ENCODE measurements around the gene TECPR2. TPM values are rescaled to one million over a fixed set of nuclear protein-coding genes. Genes with fewer than 3 reads are reported as not detected.
"Not testable (repeated sequence)": the region's sequence is repeated elsewhere in the genome, so short reads cannot be mapped to it uniquely, and the experiment has no call there.

The TECPR2 gene
- polyA plus RNA-seq, 10 donors = 10.3 to 14.1 (median 13.2) TPM

- peak; percentile 93 to 96 (median 95) for DNase-seq
Observed at GRCh38 chr14:102509746-102510615, 147.2 kb downstream of the TECPR2 start, which contains the start of gene ANKRD9. TSS of gene ANKRD9 (minus strand) at chr14:102509776. CDS start at chr14:102507889, 1,887 bp downstream.

- DNase-seq = peak in 1 of 3 donors; percentile 57
Observed at GRCh38 chr14:102510616-102511520, 148.1 kb downstream of the TECPR2 start.

DNA sequence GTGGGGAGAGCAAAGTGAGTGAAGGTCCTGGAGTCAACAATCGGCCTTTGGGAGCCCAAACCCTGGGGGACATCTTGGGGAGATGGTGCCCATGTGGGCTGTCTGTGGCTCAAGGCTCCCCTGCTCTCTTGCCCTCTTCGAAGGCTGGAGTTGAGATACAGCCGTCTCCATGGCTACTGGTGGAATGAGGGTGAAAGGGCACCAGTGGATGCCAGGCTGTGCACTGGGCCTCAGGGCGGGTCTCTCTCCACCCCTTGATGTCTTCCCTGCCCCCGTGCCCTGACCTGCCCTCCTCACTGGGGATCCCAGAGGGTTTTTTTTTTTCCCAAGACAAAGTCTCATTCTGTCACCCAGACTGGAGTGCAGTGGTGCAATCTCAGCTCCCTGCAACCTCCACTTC is 148.8 kb downstream of the TECPR2 start:
- DNase-seq = no peak

- no peak for DNase-seq
Observed at GRCh38 chr14:102512793-102513300, 150.1 kb downstream of the TECPR2 start.

DNA sequence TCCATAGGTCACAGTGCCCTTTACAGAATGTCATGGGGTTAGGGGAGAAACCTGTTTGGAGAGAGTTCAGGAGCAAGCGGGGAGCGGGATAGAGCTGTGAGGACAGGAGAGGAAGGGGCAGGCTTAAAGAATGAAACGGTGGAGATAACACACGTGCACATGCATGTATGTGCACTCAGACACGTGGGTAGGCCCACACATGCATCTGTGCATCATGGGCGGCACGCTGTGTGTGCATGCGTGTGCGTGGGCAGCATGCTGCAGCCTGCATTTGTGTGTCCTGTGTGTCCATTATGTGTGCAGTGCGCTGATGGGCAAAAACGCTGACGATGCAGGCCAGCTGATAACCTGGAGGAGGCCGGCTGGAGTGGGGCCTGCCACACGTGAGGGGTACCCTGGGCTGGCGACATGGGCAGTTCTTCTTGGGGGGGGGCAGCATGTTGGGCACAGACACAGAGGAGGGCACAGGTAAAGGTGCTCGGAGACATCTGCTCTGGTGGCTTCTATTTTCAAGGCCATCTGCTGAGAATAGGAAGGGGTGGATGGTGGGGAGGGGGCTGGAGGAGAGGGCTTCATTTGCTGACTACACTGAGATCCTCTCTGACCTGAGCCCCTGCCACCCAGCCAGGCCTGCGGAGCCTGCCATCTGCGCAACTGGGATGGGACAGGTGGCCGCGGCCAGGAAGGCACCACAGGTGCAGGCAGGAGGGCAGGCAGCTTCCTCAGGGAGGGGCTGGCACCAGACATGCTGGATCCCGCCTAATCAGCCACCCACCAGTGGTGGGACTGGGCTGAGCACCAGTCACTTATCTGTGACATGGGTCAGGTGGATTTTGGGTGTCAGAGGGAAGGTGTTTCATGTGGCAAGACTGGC is 151.4 kb downstream of the TECPR2 start:
- DNase-seq = no peak

DNA sequence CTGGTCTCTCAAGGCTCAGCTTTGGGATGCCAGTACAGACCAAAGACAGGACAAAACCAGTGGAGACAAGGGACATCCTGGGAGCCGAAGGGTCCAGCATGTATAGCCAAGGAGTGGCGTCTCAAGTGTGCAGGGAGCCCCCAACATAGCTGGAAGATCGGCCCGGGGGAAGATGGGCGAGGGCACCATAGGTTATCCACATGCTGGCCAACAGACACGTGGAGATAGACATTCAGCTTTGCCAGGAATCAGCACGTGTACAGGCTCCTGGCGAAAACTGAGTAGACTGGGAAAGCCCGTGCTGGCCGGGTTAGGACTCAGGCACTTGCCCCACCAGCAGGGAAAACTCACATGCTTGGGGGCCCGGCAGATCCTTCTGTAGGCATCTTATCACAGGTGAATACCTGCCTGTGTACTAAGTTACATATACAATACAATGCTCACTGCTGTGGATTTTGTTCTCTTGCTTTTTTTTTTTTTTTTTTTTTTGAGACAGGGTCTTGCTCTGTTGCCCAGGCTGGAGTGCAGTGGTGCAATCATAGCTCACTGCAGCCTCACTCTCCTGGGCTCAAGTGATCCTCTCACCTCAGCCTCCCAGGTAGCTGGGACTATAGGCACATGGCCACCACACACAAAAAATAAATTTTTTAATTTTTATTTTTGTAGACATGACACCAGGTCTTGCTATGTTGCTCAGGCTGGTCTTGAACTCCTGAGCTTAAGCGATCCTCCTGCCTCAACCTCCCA is 152.4 kb downstream of the TECPR2 start:
- DNase-seq = no peak

DNA sequence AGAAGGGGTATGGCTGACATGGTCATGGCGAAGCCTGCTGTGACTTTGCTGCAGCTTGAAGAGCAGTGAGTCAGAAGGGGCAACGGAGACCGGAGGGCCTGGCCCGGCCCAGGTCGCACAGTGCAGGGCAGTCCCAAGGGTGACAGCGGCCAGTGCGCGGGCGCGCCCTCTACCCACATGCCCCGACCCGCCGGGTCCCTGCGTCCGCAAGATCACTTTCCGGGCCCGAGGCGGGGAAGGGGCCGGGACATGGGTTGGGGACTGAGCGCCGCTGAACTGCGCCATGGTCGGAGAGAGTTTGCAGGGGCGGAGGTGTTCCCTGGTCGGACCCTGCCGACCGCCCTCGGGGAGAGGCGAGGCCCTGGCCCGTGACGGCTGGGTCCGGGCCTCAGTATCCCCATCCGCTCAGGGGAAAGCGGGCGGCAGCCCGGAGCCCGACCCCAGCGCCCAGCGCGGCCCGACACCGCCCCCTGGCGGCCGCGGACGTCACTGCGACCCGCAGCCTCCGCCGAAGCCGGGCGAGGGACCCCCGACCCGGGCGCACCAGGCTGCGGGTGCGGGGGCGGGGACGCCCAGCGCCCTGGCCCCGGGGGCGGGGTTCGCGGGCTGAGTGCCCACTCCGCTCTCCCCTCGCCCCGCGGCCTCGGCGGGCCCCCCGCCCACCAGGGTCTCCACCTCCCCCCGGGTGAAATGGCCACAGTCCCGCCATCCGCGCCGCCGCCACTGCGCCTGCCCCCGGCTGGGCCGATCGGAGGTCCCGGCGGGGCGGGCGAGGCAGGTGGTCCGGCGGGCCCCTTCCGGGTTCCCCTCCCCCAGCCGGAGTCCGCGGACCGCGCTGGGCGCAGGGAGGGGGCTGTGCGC is 154.0 kb downstream of the TECPR2 start:
- DNase-seq = peak in 2 of 3 donors; percentile 75 to 83

GRCh38 chr14:102517392-102518062 is 154.8 kb downstream of the TECPR2 start:
- DNase-seq = peak in 1 of 3 donors; percentile 52

GRCh38 chr14:102518063-102518648 is 155.4 kb downstream of the TECPR2 start:
- DNase-seq = no peak

- not testable (repeated sequence) for DNase-seq
Observed at GRCh38 chr14:102519709-102520108, 157.0 kb downstream of the TECPR2 start.

DNA sequence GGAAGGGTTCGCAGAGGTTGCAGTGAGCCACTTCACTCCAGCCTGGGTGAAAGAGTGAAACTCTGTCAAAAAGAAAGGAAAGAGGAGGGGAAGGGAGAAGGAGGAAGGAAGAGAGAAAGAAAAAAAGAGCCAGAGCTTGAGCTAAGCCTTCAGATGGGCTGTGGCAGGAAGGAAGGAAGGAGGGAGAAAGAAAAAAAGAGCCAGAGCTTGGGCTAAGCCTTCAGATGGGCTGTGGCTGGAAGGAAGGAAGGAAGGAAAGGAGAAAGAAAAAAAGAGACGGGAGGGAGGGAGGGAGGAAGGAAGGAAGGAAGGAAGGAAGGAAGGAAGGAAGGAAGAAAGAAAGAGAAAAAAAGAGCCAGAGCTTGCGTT is 160.4 kb downstream of the TECPR2 start:
- DNase-seq = no peak

DNA sequence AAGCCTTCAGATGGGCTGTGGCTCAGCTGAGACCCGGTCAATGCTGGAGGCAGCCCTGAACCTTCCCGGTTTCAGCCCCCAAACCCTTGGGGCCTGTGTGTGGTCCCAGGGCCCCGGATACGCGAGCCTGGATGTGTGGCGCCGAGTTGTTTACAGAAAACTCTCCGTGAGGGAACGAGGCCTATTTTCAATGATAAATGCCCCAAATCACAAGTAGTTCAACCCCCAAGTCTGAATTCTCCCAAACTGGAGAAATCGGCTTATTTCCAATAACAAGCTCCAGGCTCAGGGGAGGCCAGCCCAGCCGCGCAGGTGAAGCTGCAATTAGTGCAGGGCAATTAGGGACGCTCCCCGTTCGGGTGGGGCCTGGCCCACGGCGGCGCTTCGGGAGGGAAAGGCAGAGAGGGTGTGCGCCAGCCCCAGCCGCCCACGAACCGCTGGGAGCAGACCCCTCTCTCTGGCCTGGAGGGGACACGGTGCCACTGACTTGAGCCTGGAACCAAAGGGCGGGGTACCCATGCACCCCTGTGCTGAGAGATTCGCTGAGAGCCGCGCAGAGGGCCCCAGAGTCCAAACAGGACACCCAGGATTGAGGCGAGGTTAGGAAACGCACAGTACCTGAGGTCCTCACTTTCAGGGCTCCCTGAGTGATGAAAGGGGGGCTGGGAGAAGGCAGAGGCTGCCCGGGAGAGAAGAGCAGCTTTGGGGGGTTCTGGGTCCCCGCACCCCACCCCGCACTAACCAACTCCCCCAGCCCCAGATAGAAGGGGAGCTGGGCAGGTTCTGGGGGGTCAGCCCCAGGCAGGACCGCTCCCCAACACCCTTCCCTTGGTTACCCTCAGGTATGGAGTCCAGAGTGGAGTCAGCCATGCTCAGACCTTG is 161.1 kb downstream of the TECPR2 start:
- no peak for DNase-seq

GRCh38 chr14:102524451-102525218 is 161.9 kb downstream of the TECPR2 start:
- DNase-seq = peak; percentile 97 to 99 (median 99)

- DNase-seq = peak; percentile 60 to 91 (median 77)
Observed at GRCh38 chr14:102525219-102525928, 162.6 kb downstream of the TECPR2 start.

DNA sequence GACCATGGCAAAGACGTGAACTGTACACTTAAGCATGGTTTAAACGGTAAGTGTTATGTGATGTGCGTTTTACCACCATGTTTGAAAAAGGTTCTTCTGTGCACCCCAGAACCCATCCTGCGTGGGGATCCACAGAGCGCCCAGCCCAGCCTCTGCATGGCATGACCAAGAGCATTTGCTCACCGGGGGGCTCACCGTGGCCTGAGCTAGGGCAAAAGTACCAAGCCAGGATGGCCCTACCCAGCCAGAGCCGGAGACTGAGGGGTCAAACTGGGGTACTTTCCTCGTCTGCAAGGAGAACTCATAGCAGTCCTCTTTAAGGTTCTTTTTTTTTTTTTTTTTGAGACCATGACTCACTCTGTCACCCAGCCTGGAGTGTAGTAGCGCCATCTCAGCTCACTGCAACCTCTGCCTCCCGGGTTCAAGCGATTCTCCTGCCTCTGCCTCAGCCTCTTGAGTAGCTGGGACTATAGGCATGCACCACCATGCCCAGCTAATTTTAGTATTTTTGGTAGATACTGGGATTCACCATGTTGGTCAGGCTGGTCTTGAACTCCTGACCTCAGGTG is 163.3 kb downstream of the TECPR2 start:
- no peak for DNase-seq

Measured in muscle of back (tissue), 11 donors.